Astrocyte of the spinal cord (primary cell): ENCODE results near the gene OTUD4.

ENCODE experiments used
- DNase-seq: peaks from one replicate; pipeline ENCODE4 v3.0.0; 2011; ENCODE audit warnings: low read depth, low spot score
- H3K4me3 ChIP-seq: 2 replicates; pipeline ENCODE4 v1.5.1; 2011; ENCODE audit warnings: low read depth, mild to moderate bottlenecking, low read length, moderate library complexity
- in situ Hi-C: cut with HindIII; loops from 2 replicates; pipeline ENCODE4 v1.10.0; 2017; ENCODE audit warnings: low sequenced_read_pairs
- TF ChIP-seq, protein P1 (sequence below): IDR thresholded peaks from 2 replicates; pipeline ENCODE4 v1.5.1; 2012; ENCODE audit warnings: low read depth, mild to moderate bottlenecking, low read length, inconsistent platforms

The OTUD4 gene

DNA sequence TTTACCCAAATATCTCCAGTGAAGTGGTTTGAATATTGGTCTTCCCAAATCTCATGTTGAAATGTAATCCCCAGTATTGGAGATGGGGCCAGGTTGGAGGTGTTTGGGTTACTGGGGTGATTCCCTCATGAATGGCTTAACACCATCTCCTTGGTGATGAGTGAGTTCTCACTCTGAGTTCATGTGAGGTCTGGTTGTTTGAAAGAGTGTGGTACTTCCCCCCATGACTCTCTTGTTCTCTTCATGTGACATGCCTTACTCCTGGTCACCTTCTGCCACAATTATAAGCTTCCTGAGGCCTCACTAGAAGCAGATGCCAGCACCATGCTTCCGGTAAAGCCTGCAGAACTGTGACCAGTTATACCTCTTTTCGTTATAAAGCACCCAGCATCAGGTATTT lies 32.9 kb upstream of the OTUD4 start:
- no peak for DNase-seq
- H3K4me3 ChIP-seq = no peak overlapping the region
- in situ Hi-C loops = no loop called here
- TF ChIP-seq, protein P1, sequence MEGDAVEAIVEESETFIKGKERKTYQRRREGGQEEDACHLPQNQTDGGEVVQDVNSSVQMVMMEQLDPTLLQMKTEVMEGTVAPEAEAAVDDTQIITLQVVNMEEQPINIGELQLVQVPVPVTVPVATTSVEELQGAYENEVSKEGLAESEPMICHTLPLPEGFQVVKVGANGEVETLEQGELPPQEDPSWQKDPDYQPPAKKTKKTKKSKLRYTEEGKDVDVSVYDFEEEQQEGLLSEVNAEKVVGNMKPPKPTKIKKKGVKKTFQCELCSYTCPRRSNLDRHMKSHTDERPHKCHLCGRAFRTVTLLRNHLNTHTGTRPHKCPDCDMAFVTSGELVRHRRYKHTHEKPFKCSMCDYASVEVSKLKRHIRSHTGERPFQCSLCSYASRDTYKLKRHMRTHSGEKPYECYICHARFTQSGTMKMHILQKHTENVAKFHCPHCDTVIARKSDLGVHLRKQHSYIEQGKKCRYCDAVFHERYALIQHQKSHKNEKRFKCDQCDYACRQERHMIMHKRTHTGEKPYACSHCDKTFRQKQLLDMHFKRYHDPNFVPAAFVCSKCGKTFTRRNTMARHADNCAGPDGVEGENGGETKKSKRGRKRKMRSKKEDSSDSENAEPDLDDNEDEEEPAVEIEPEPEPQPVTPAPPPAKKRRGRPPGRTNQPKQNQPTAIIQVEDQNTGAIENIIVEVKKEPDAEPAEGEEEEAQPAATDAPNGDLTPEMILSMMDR = no peak

DNA sequence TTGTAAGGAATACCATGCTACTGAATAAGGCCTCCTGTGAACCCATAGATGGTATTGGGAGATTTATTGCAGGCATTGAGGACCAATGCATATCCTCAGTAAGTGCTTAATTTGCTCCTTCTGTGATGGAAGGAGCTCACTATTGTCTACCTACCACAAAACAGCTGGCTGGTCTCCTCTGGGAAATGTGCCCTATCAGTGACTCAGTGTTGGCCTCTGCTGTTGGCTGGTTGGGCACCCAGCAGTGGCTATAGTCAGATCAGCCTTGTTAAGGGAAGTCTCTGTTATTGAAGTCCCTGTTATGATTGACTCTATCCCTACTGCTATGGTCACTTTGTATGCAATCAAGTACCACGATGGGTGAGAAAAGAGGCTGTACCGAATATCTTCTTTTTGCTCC lies 27.5 kb upstream of the OTUD4 start:
- in situ Hi-C loops = no loop called here
- no peak for DNase-seq
- TF ChIP-seq, protein P1 = no peak
- no peak overlapping the region for H3K4me3 ChIP-seq

DNA sequence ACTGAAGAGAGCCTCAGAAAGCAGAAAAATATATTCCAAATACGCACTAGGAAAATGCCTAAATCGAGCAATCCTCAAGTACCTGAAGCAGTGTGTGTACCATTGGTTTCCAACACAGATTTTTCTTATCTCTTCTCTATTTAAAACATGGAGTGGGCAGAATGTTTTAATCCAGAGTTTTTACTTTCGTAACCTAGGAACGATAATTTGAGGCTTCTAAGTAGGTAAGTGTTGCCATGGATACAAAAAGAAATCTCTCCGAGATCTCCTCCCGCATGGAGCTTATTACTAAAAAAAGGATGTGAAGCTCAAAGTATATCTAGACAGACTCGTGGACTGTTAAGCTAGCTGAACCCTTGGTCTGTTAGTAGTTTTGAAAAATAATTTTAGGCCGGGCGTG lies 23.0 kb upstream of the OTUD4 start:
- in situ Hi-C loops = no loop called here
- H3K4me3 ChIP-seq = no peak overlapping the region
- TF ChIP-seq, protein P1 = no peak
- no peak for DNase-seq

DNA sequence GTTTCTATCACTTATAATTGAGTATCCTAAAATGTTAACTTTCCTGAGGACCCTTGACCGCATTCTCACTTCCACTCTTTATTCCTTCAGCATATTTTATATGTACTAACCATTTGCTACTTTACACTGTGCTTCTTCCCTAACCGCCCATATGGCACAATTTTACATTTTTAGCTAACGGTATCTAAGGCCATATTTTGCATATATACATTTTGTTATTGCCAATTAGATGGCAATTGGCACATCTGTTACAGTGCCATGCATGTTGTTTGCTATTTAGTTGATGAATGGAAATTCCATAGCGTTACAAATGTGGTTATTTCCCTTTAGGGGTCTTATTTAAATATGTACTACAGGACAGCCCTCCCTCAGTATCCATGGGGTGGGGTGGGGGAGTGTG lies 20.0 kb upstream of the OTUD4 start:
- DNase-seq = no peak
- H3K4me3 ChIP-seq = no peak overlapping the region
- TF ChIP-seq, protein P1 = no peak
- in situ Hi-C loops = no loop called here

DNA sequence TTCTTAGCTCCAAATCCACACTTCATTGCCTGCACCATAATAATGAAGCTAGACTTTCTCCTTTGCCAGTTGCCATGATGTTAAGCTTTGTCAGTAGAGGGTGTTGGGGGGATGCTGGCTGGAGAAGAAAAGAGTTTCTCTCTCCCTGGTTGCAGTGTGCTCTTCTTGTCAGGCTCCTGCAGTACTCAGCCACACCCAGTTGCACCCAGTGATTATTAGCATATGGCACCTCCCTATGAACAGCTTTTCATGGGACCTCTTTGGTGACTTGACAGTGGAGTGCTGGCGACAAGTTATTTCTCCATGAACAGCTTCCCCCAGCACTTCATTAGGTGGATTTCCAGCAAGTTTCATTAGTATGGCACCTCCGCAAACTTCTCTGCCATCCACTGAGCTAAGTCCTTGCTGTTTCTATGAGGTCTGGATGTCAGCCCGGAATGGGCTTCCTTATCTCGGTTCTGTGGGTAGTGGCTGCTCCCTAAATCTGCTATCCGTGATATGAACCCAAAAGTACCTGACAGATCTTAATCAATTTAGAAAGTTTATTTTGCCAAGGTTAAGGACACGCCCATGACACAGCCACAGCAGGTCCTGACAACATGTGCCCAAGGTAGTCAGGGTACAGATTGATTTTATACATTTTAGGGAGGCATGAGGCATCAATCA lies 18.8 kb upstream of the OTUD4 start:
- DNase-seq = no peak
- no peak overlapping the region for H3K4me3 ChIP-seq
- TF ChIP-seq, protein P1 = no peak
- in situ Hi-C loops = no loop called here

DNA sequence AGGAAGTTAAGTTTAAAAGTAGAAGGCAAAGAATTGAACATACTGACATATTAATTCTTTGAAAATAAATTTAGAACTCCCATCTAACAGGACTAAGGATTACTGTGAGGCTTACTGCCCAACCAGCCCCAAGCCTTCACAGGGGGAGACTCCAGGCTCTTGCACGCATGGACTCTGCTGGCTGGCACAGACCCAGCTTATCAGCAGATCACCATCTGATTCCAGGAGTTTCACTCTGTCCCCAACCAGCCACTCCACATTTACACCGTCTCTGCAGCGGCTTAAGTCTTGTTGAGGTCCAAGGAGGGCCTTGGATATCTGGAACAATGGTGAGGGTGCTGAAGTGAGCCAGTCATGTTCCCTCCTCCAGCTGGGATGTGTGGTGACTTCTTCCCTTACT lies 16.4 kb upstream of the OTUD4 start:
- no peak overlapping the region for H3K4me3 ChIP-seq
- DNase-seq = no peak
- in situ Hi-C loops = no loop called here
- TF ChIP-seq, protein P1 = no peak
